ENCODE data around the gene PRR15.

PRR15 gene

GRCh38 chr7:29563590-29564495 is at the start of gene PRR15:
PRR15 (plus strand) TSS chr7:29563835; CDS start chr7:29566330, 2,495 bp downstream.
- TF ChIP-seq FOXM1 (IDR thresholded peaks at IDR 0.05; ENCODE audit: borderline replicate concordance, low read depth) (no peak), TCF12 (IDR thresholded peaks at IDR 0.05; ENCODE audit: low read depth) (no peak; the same call in 1 of the 2 replicates), TAF1 (IDR thresholded peaks at IDR 0.05; ENCODE audit: low read depth) (peak; percentile 42), YY1 (IDR thresholded peaks at IDR 0.05; ENCODE audit: low read depth) (no peak), ZBTB7A (IDR thresholded peaks at IDR 0.05; ENCODE audit: low read depth) (peak; percentile 63; the same call in 1 of the 2 replicates), EP300 (IDR thresholded peaks at IDR 0.05; ENCODE audit: borderline replicate concordance) (no peak), REST (IDR thresholded peaks at IDR 0.05; ENCODE audit: low read depth) (no peak), TEAD4 (IDR thresholded peaks at IDR 0.05) (0 out of 2 replicates have a peak, but pooled peaks have one; percentile 10), MAX (IDR thresholded peaks at IDR 0.05) (no peak; the same call in 1 of the 2 replicates), RAD21 (IDR thresholded peaks at IDR 0.05; ENCODE audit: low read depth) (no peak), NFIC (IDR thresholded peaks at IDR 0.05) (peak; percentile 57), CREB1 (IDR thresholded peaks at IDR 0.05; ENCODE audit: low read depth) (no peak), CEBPB (IDR thresholded peaks at IDR 0.05) (no peak), USF1 (IDR thresholded peaks at IDR 0.05) (peak; percentile 57; the same call in 1 of the 2 replicates), EGR1 (IDR thresholded peaks at IDR 0.05) (no peak)

GRCh38 chr7:29516491-29516890 is 47.1 kb upstream of the PRR15 start:
- TF ChIP-seq CEBPB (IDR thresholded peaks at IDR 0.05) (peak; percentile 70), CREB1 (IDR thresholded peaks at IDR 0.05; ENCODE audit: low read depth) (no peak), YY1 (IDR thresholded peaks at IDR 0.05; ENCODE audit: low read depth) (no peak)

- TF ChIP-seq TEAD4 (IDR thresholded peaks at IDR 0.05) (no peak), TCF12 (IDR thresholded peaks at IDR 0.05; ENCODE audit: low read depth) (no peak), FOXM1 (IDR thresholded peaks at IDR 0.05; ENCODE audit: borderline replicate concordance, low read depth) (no peak), CREB1 (IDR thresholded peaks at IDR 0.05; ENCODE audit: low read depth) (no peak), RAD21 (IDR thresholded peaks at IDR 0.05; ENCODE audit: low read depth) (no peak), TAF1 (IDR thresholded peaks at IDR 0.05; ENCODE audit: low read depth) (no peak), YY1 (IDR thresholded peaks at IDR 0.05; ENCODE audit: low read depth) (no peak), NFIC (IDR thresholded peaks at IDR 0.05) (no peak), USF1 (IDR thresholded peaks at IDR 0.05) (no peak), CEBPB (IDR thresholded peaks at IDR 0.05) (no peak), REST (IDR thresholded peaks at IDR 0.05; ENCODE audit: low read depth) (no peak), EP300 (IDR thresholded peaks at IDR 0.05; ENCODE audit: borderline replicate concordance) (no peak), ZBTB7A (IDR thresholded peaks at IDR 0.05; ENCODE audit: low read depth) (no peak), MAX (IDR thresholded peaks at IDR 0.05) (no peak), EGR1 (IDR thresholded peaks at IDR 0.05) (no peak)
Observed at GRCh38 chr7:29518616-29519015, 45.0 kb upstream of the PRR15 start.

- TF ChIP-seq CEBPB (IDR thresholded peaks at IDR 0.05) (no peak), EGR1 (IDR thresholded peaks at IDR 0.05) (no peak), YY1 (IDR thresholded peaks at IDR 0.05; ENCODE audit: low read depth) (no peak), REST (IDR thresholded peaks at IDR 0.05; ENCODE audit: low read depth) (no peak), CREB1 (IDR thresholded peaks at IDR 0.05; ENCODE audit: low read depth) (no peak), TCF12 (IDR thresholded peaks at IDR 0.05; ENCODE audit: low read depth) (no peak), TAF1 (IDR thresholded peaks at IDR 0.05; ENCODE audit: low read depth) (no peak), MAX (IDR thresholded peaks at IDR 0.05) (no peak), USF1 (IDR thresholded peaks at IDR 0.05) (no peak), TEAD4 (IDR thresholded peaks at IDR 0.05) (no peak), NFIC (IDR thresholded peaks at IDR 0.05) (no peak), ZBTB7A (IDR thresholded peaks at IDR 0.05; ENCODE audit: low read depth) (no peak)
Observed at GRCh38 chr7:29523728-29524127, 39.9 kb upstream of the PRR15 start.
